OCI-LY1 (cell line): ENCODE results near the gene CLEC20A.

ENCODE experiments used
- H2AFZ ChIP-seq: fragments of 200-600 bp; sonication (generic), shearing (Covaris generic); 2 replicates; pipeline ENCODE4 v1.6.0; 2014; ENCODE audit warnings: antibody characterized with exemption, mild to moderate bottlenecking, low read length
- H3F3A ChIP-seq: fragments of 200-600 bp; sonication (generic), shearing (Covaris generic); 2 replicates; pipeline ENCODE4 v1.6.0; 2014; ENCODE audit warnings: mild to moderate bottlenecking, antibody characterized with exemption, low read length, moderate library complexity; ENCODE audit not compliant: insufficient read depth
- H3K27ac ChIP-seq: fragments of 200-600 bp; sonication (generic); 2 replicates; pipeline ENCODE4 v1.5.1; 2014; ENCODE audit warnings: low read length, mixed run types, mild to moderate bottlenecking, low read depth; ENCODE audit not compliant: poor library complexity, severe bottlenecking
- H3K27me3 ChIP-seq: fragments of 200-600 bp; sonication (generic); 2 replicates; pipeline ENCODE4 v1.6.0; 2014; ENCODE audit warnings: antibody characterized with exemption, mild to moderate bottlenecking, low read length, moderate library complexity; ENCODE audit not compliant: insufficient read depth
- H3K36me3 ChIP-seq: fragments of 200-600 bp; sonication (generic); 2 replicates; pipeline ENCODE4 v1.6.1; 2014; ENCODE audit warnings: mild to moderate bottlenecking, antibody characterized with exemption, low read length, moderate library complexity, mixed read lengths; ENCODE audit not compliant: insufficient read depth
- H3K4me1 ChIP-seq: fragments of 200-600 bp; sonication (generic); 2 replicates; pipeline ENCODE4 v1.5.1; 2014; ENCODE audit warnings: mild to moderate bottlenecking, low read length, moderate library complexity; ENCODE audit not compliant: insufficient read depth, severe bottlenecking
- H3K4me2 ChIP-seq: fragments of 200-600 bp; sonication (generic), shearing (Covaris generic); 2 replicates; pipeline ENCODE4 v1.6.1; 2014; ENCODE audit warnings: low read length
- H3K4me3 ChIP-seq: fragments of 200-600 bp; sonication (generic); 2 replicates; pipeline ENCODE4 v1.5.1; 2014; ENCODE audit warnings: low read length, low read depth, mild to moderate bottlenecking, mixed read lengths; ENCODE audit not compliant: poor library complexity, severe bottlenecking
- H3K79me2 ChIP-seq: fragments of 200-600 bp; shearing (Covaris generic); 2 replicates; pipeline ENCODE4 v1.6.1; 2016; ENCODE audit warnings: mixed run types, low read length, mixed read lengths; ENCODE audit not compliant: insufficient read depth
- H3K9ac ChIP-seq: fragments of 200-600 bp; sonication (generic), shearing (Covaris generic); 2 replicates; pipeline ENCODE4 v1.6.1; 2014; ENCODE audit warnings: mild to moderate bottlenecking, low read length, mixed read lengths
- H3K9me2 ChIP-seq: fragments of 200-600 bp; sonication (generic), shearing (Covaris generic); 2 replicates; pipeline ENCODE4 v1.6.1; 2014; ENCODE audit warnings: low read depth, mild to moderate bottlenecking, low read length, mixed read lengths
- H3K9me3 ChIP-seq: fragments of 200-600 bp; shearing (Covaris generic); 2 replicates; pipeline ENCODE4 v1.6.1; 2014; ENCODE audit warnings: low read length, mixed read lengths
- H4K20me1 ChIP-seq: fragments of 200-600 bp; sonication (generic), shearing (Covaris generic); 2 replicates; pipeline ENCODE4 v1.6.0; 2016; ENCODE audit warnings: mild to moderate bottlenecking, low read length; ENCODE audit not compliant: insufficient read depth
- CTCF ChIP-seq: fragments of 200-600 bp; sonication (generic), shearing (Covaris generic); IDR thresholded peaks from 2 replicates; pipeline ENCODE4 v1.5.1; 2017; ENCODE audit warnings: mild to moderate bottlenecking, antibody characterized with exemption, low read length, moderate library complexity, mixed read lengths
- EZH2 ChIP-seq: fragments of 200-600 bp; sonication (generic), shearing (Covaris generic); IDR thresholded peaks from 2 replicates; pipeline ENCODE4 v1.8.0; 2017; ENCODE audit warnings: borderline replicate concordance, mixed run types, mild to moderate bottlenecking, antibody characterized with exemption, low read length, moderate library complexity, mixed read lengths

Gene CLEC20A

GRCh38 chr1:178470411-178470960 lies 26.3 kb downstream of the CLEC20A start:
- Histone ChIP-seq H3K27ac (no peak overlapping the region), H3K27me3 (no peaks in the 10 kb centered on the region), H3K4me2 (no peak overlapping the region), H3K4me3 (no peak overlapping the region), H3K4me1 (no peaks in the 10 kb centered on the region), H4K20me1 (no peaks in the 10 kb centered on the region), H3K9ac (no peak overlapping the region), H3K36me3 (no peaks in the 10 kb centered on the region), H2AFZ (no peak overlapping the region), H3F3A (no peaks in the 10 kb centered on the region), H3K9me3 (no peaks in the 10 kb centered on the region), H3K79me2 (no peaks in the 10 kb centered on the region), H3K9me2 (no peaks in the 10 kb centered on the region)
- TF ChIP-seq EZH2 (no peak), CTCF (no peak)

- Histone ChIP-seq H3K27me3 (no peaks in the 10 kb centered on the region), H3K4me1 (no peaks in the 10 kb centered on the region), H3K4me3 (no peak overlapping the region), H2AFZ (no peak overlapping the region), H3K9ac (no peak overlapping the region), H3K79me2 (no peaks in the 10 kb centered on the region), H4K20me1 (no peaks in the 10 kb centered on the region), H3K27ac (no peak overlapping the region), H3K9me2 (no peaks in the 10 kb centered on the region), H3K9me3 (no peaks in the 10 kb centered on the region), H3K4me2 (no peak overlapping the region), H3K36me3 (no peaks in the 10 kb centered on the region), H3F3A (no peaks in the 10 kb centered on the region)
- TF ChIP-seq EZH2 (no peak), CTCF (no peak)
Measured at GRCh38 chr1:178467837-178468236, 28.9 kb downstream of the CLEC20A start.

- H3K27me3 ChIP-seq, result no peaks in the 10 kb centered on the region
- H3K9ac ChIP-seq, result no peak overlapping the region
- no peaks in the 10 kb centered on the region for H3K4me1 ChIP-seq
- H2AFZ ChIP-seq, result no peak overlapping the region
- H3K79me2 ChIP-seq, result no peaks in the 10 kb centered on the region
- no peak overlapping the region for H3K4me3 ChIP-seq
- no peaks in the 10 kb centered on the region for H3F3A ChIP-seq
- H3K9me2 ChIP-seq, result no peaks in the 10 kb centered on the region
- TF ChIP-seq EZH2, result no peak
- TF ChIP-seq CTCF, result no peak
- H3K9me3 ChIP-seq, result no peaks in the 10 kb centered on the region
- H3K4me2 ChIP-seq, result no peak overlapping the region
- no peaks in the 10 kb centered on the region for H3K36me3 ChIP-seq
- no peak overlapping the region for H3K27ac ChIP-seq
- H4K20me1 ChIP-seq, result no peaks in the 10 kb centered on the region
Measured at GRCh38 chr1:178465011-178465410, 31.8 kb downstream of the CLEC20A start.
